IMR-90 (cell line): Measurements from ENCODE around the gene RNASEH2B.

Experiments used
- BHLHE40 ChIP-seq: fragments of 150-350 bp; IDR thresholded peaks from 2 replicates; pipeline ENCODE4 v1.6.1; 2016; ENCODE audit warnings: mild to moderate bottlenecking, low read depth, low read length
- CHD1 ChIP-seq: IDR thresholded peaks from 2 replicates; pipeline ENCODE4 v1.6.1; 2012; ENCODE audit warnings: low read depth, low read length, improper control_type of control experiment
- CTCF ChIP-seq: conservative IDR thresholded peaks from 2 replicates; pipeline ENCODE4 v1.5.1; 2012; ENCODE audit warnings: mild to moderate bottlenecking, low read depth, low read length, improper control_type of control experiment
- MAFK ChIP-seq: IDR thresholded peaks from 2 replicates; pipeline ENCODE4 v1.6.1; 2012; ENCODE audit warnings: low read depth, low read length, improper control_type of control experiment
- MAZ ChIP-seq: IDR thresholded peaks from 2 replicates; pipeline ENCODE4 v1.6.1; 2012; ENCODE audit warnings: low read depth, mild to moderate bottlenecking, low read length, improper control_type of control experiment, moderate library complexity, borderline replicate concordance
- NFE2L2 ChIP-seq: fragments of 150-350 bp; IDR thresholded peaks from 2 replicates; pipeline ENCODE4 v1.6.1; 2016; ENCODE audit warnings: low read depth, mild to moderate bottlenecking, low read length
- POLR2A ChIP-seq: IDR thresholded peaks from 2 replicates; pipeline ENCODE4 v1.6.1; 2012; ENCODE audit warnings: mild to moderate bottlenecking, low read depth, low read length
- RFX5 ChIP-seq: IDR thresholded peaks from 2 replicates; pipeline ENCODE4 v1.8.0; 2012; ENCODE audit warnings: low read depth, mild to moderate bottlenecking, low read length, moderate library complexity
- TF ChIP-seq, protein P1 (sequence below): fragments of 150-350 bp; IDR thresholded peaks from 2 replicates; pipeline ENCODE4 v1.6.1; 2016; ENCODE audit warnings: low read depth, mild to moderate bottlenecking, low read length, moderate library complexity, borderline replicate concordance

DNA sequence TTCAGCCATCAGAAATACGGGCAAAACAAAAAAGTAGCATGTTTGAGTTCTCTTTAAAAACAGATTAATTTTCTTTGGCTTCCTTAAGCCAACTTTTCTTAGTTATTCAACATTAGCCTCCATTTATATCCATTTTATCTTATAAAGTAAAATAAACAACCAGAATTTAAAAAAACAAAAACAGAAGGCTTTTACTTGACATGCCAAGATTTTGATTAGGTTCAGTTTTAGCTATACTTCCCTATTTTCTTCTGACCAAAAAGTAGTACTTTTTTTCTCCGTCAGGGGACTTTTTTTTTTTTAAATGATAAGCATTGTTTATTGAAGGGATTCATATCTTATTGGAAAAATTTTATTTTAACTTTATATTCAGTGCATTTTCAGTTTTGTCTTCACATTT lies 18.1 kb downstream of the RNASEH2B start:
- TF ChIP-seq CTCF (no peak), POLR2A (no peak), CHD1 (no peak), RFX5 (no peak), MAZ (no peak), MAFK (no peak), BHLHE40 (no peak), NFE2L2 (no peak)
- TF ChIP-seq, protein P1, sequence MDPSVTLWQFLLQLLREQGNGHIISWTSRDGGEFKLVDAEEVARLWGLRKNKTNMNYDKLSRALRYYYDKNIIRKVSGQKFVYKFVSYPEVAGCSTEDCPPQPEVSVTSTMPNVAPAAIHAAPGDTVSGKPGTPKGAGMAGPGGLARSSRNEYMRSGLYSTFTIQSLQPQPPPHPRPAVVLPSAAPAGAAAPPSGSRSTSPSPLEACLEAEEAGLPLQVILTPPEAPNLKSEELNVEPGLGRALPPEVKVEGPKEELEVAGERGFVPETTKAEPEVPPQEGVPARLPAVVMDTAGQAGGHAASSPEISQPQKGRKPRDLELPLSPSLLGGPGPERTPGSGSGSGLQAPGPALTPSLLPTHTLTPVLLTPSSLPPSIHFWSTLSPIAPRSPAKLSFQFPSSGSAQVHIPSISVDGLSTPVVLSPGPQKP = no peak
